Epithelial cell of esophagus (primary cell): Measurements from ENCODE around the gene B9D1.

Experiments
- DNase-seq: peaks from one replicate; pipeline ENCODE4 v3.0.0; 2010; ENCODE audit warnings: low read depth
- H3K4me3 ChIP-seq: 2 replicates; pipeline ENCODE4 v1.5.1; 2011; ENCODE audit warnings: mild to moderate bottlenecking, low read length, control low read depth
- TF ChIP-seq, protein P1 (sequence below): IDR thresholded peaks from 2 replicates; pipeline ENCODE4 v1.5.1; 2011; ENCODE audit warnings: low read depth, mild to moderate bottlenecking, low read length, control low read depth, inconsistent platforms; ENCODE audit not compliant: insufficient read depth; ENCODE audit errors: missing control alignments

The B9D1 gene, protein sequence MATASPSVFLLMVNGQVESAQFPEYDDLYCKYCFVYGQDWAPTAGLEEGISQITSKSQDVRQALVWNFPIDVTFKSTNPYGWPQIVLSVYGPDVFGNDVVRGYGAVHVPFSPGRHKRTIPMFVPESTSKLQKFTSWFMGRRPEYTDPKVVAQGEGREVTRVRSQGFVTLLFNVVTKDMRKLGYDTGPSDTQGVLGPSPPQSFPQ

DNA sequence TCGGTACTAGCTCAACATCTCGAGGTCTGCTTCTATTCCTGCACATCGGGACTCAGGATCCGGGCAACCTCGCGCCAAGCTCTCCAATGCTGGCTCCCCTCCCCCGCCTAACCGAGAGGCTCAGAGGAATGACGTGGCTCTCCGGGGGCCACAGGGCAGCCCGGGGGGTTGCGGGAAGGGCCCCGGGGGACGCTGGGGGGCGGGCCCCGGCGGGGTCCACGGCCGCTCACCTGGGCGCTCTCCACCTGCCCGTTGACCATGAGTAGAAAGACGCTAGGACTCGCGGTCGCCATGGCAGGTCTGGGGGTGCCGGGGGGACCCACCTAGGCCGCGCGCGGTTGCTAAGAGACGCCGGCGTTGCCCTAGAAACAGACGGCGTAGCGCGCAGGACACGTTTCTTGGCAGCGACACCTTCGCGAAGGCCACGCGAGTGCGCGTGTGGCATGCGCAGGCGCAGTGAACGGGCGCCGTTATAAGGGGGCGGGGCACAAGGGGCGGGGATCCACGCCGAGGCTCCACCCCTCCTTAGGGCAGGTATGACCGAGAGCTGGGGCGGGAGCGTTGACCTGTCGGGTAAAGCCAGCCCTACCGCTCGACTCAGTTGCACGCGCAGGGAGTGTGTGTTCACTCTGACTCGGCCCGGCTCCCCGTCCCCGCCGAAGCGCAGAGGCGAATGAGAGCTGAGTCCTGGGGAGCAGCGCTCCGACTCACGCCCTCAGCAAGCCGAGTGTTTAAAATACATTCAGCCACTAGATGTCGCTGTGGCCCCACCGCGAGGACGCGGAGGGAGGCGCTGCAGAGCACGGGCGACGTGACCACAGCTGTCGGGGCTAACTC is at the start of gene B9D1:
TSS of gene B9D1 (minus strand) at position 447 of the 837 bp plus-strand sequence. CDS start at position 293, 154 bp downstream.
- DNase-seq, result peak; percentile 90
- TF ChIP-seq, protein P1, sequence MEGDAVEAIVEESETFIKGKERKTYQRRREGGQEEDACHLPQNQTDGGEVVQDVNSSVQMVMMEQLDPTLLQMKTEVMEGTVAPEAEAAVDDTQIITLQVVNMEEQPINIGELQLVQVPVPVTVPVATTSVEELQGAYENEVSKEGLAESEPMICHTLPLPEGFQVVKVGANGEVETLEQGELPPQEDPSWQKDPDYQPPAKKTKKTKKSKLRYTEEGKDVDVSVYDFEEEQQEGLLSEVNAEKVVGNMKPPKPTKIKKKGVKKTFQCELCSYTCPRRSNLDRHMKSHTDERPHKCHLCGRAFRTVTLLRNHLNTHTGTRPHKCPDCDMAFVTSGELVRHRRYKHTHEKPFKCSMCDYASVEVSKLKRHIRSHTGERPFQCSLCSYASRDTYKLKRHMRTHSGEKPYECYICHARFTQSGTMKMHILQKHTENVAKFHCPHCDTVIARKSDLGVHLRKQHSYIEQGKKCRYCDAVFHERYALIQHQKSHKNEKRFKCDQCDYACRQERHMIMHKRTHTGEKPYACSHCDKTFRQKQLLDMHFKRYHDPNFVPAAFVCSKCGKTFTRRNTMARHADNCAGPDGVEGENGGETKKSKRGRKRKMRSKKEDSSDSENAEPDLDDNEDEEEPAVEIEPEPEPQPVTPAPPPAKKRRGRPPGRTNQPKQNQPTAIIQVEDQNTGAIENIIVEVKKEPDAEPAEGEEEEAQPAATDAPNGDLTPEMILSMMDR, result peak; percentile 83
- peak within 1 kb of the TSS; percentile 66 for H3K4me3 ChIP-seq

DNA sequence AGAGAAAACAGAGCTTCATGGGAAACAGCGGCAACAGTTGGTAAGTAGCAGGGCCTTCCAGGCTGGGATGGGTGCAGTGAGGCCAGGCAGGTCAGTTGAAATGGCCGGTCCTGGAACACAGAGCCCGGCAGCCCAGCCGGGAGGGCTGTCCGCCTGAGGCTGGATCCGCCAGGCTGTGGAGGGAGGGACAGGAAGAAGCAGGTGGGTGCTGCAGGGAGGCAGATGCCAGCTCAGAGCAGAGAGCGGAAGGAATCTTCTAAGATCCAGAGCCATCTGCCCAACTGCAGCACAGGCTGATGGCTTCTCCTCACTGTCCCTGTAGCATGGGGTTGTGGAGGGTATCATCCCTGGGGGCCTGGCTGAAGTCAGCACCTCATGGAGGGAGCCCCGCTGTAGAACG is 49.1 kb upstream of the B9D1 start:
- H3K4me3 ChIP-seq, result no peak overlapping the region
- TF ChIP-seq, protein P1, result no peak
- DNase-seq, result no peak

DNA sequence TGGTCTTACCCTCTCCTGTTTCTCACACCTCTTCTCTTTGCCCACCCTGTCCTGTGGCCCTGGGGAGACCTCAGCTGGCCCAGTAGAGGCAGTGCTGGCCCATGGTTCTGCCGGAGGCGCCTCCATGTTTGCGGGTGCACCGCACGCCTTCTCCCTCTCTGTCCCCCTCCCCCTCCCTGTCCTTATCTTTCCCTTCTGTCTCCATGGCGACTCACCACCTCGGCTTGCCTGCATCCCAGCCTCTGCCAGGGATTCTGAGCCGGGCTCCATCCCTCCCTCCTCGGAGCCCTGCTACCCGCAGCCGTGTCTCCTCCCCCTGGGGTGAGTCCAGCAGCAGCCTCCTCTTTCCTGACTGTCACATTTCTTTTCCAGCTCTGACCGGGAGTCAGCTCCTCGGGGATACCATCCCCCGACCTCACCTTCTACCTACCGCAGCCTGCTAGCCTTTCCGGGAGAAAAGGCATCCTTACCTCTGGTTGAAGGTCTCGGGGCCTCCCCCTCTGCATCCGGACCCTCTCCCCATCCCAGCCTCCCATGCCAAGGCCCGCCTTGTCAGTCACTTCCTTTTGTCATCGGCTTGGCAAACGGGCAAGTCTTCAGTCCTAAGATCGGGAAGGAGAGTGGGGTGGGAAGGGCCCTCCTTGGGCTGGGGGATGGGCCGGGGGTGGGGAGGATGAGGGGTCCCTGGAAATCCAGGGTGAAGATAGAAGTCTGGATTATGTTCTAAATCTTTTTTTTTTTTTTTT is 48.5 kb upstream of the B9D1 start, which contains the start of gene RNF112:
TSS of gene RNF112 (plus strand) at position 358 of the 746 bp plus-strand sequence. CDS start at position 535, 177 bp downstream.
- H3K4me3 ChIP-seq, result no peak within 1 kb of the TSS
- DNase-seq, result no peak
- TF ChIP-seq, protein P1, result no peak

DNA sequence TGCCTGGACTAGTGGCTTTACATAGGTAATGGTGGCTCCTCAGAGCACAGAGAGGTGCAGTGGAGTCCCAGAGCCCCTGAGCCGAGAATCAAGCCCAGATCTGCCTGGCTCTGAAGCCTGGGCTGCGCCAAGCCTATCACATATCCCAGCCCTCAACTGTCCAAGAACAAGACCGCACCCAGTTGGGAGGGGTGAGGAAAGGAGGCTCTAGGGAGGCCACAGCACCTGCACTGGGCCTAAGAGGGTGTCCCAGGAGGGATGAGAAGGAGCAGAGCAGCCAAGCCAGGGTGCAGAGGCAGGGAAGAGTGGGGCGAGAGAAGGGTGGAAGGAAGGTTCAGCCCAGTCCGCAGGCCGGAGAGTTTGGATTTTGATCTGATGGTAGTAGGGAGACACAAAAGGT is 47.6 kb upstream of the B9D1 start:
- DNase-seq, result no peak
- no peak overlapping the region for H3K4me3 ChIP-seq
- TF ChIP-seq, protein P1, result no peak

DNA sequence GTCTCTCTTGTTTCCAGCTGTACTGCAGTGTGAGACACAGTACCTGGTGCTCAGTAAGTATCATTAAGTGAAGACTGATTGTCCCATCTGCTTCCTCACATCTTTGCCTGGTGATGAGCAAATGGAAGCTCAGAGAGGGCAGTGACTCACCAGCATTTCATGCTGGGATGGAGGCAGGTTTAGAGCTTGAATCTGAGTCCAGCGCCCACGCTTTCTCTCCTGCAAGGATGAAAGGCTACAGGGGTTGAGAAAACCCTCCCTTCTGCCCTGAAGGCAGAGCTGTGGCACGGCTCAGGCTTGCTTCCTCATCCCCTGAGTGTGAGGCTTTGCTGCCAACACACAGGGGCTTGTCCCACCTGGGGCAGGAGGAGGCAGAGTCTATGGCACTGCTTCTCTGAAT is 47.0 kb upstream of the B9D1 start:
- TF ChIP-seq, protein P1, result no peak
- no peak overlapping the region for H3K4me3 ChIP-seq
- peak; percentile 96 for DNase-seq

DNA sequence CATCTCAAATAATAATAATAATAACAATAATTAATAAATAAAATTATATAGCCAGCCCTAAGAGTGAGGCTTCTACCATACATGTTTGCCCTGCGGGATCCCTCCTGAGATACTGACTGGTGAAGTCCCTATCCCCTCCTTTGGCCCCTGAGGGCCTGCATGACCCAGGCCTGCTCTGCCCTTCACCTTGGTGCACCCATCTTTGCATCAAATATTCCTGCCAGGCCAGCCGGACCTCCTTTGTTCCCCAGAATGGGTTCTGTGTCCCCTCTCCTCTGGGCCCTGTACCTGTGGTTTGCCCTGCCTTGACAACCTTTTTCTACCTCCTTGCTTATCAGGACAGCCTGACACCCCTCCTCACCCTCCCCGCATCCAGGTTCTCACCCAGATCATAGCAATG is 46.5 kb upstream of the B9D1 start:
- no peak for DNase-seq
- H3K4me3 ChIP-seq, result no peak overlapping the region
- TF ChIP-seq, protein P1, result no peak
